Measurements from ENCODE around the gene B3GNT7.

B3GNT7 gene

GRCh38 chr2:231355508-231356465 lies 39.7 kb upstream of the B3GNT7 start (continued):
- no peak for TF ChIP-seq ZNF544 (tag by site-specific recombination; IDR thresholded peaks at IDR 0.05)

- H3K36me3 ChIP-seq (ENCODE audit: control insufficient read depth in 2 of 2, insufficient read depth in 1 of 2, low read length in 2 of 2), result peaks cover 0 to 3% of the 10 kb centered on the region in 2 experiments; a peak in 1 of 3 replicates
- no peaks in the 10 kb centered on the region for H3K4me1 ChIP-seq (ENCODE audit: control insufficient read depth, insufficient read depth, low read length)
- H3K27ac ChIP-seq (ENCODE audit: extremely low read depth, low read depth, low read length), result no peak overlapping the region
- ChIA-PET POLR2A (no interaction called here), CTCF (interaction anchor here (0.7 kb wide), 1 partner anchor 49 kb away, joined by 3 read pairs; no protein-coding TSS in a partner anchor)
- no peaks in the 10 kb centered on the region for H3K9me3 ChIP-seq (ENCODE audit: control insufficient read depth, insufficient read depth, low read depth, low read length)
- no peak overlapping the region for H3K4me3 ChIP-seq (ENCODE audit: low read depth, low read length)
- TF ChIP-seq ZNF623 (tag by site-specific recombination; IDR thresholded peaks at IDR 0.05) (no peak), IKZF3 (tag by site-specific recombination; IDR thresholded peaks at IDR 0.05) (no peak)
Measured at GRCh38 chr2:231356466-231356844, 39.1 kb upstream of the B3GNT7 start.

GRCh38 chr2:231357048-231357447 lies 38.5 kb upstream of the B3GNT7 start:
- POLR2A ChIA-PET, result no interaction called here
- Histone ChIP-seq H3K4me1 (ENCODE audit: control insufficient read depth, insufficient read depth, low read length) (no peaks in the 10 kb centered on the region), H3K4me3 (ENCODE audit: low read depth, low read length) (no peak overlapping the region), H3K36me3 (ENCODE audit: control insufficient read depth in 2 of 2, insufficient read depth in 1 of 2, low read length in 2 of 2) (peaks cover 0 to 3% of the 10 kb centered on the region in 2 experiments; a peak in 1 of 3 replicates), H3K9me3 (ENCODE audit: control insufficient read depth, insufficient read depth, low read depth, low read length) (no peaks in the 10 kb centered on the region), H3K27ac (ENCODE audit: extremely low read depth, low read depth, low read length) (no peak overlapping the region)
- CTCF ChIA-PET, result no interaction called here
- no peak for TF ChIP-seq ZNF37A (tag by site-specific recombination; IDR thresholded peaks at IDR 0.05)
- no peak for TF ChIP-seq ELK4 (IDR thresholded peaks at IDR 0.05; ENCODE audit: borderline replicate concordance, low read depth, low read length)
- TF ChIP-seq ZNF19 (tag by site-specific recombination; IDR thresholded peaks at IDR 0.05; ENCODE audit: low read depth), result no peak
- TF ChIP-seq SP7 (tag by site-specific recombination; IDR thresholded peaks at IDR 0.05), result no peak
- TF ChIP-seq ZSCAN4 (tag by site-specific recombination; IDR thresholded peaks at IDR 0.05), result no peak
- TF ChIP-seq KLF7 (tag by site-specific recombination; IDR thresholded peaks at IDR 0.05; ENCODE audit: borderline replicate concordance), result no peak
- no peak for TF ChIP-seq ZNF670 (tag by site-specific recombination; IDR thresholded peaks at IDR 0.05; ENCODE audit: low read depth)
- no peak for TF ChIP-seq INSM2 (tag by site-specific recombination; IDR thresholded peaks at IDR 0.05)
- TF ChIP-seq YY1 (tag by site-specific recombination; IDR thresholded peaks at IDR 0.05), result no peak
- no peak for TF ChIP-seq ZNF776 (tag by site-specific recombination; IDR thresholded peaks at IDR 0.05; ENCODE audit: borderline replicate concordance)
- TF ChIP-seq ZNF248 (tag by site-specific recombination; IDR thresholded peaks at IDR 0.05), result no peak
- TF ChIP-seq GLIS1 (tag by site-specific recombination; IDR thresholded peaks at IDR 0.05), result no peak
- TF ChIP-seq ZNF292 (tag by site-specific recombination; IDR thresholded peaks at IDR 0.05; ENCODE audit: borderline replicate concordance, low read depth), result no peak
- no peak for TF ChIP-seq ZNF280C (tag by site-specific recombination; IDR thresholded peaks at IDR 0.05)

Data from HEK293 (cell line).